ENCODE data around the gene TCF19. TPM values are rescaled to one million over a fixed set of nuclear protein-coding genes. Genes with fewer than 3 reads are reported as not detected.

TCF19 gene
- total RNA-seq, 1 experiment from 2014 or later: 15.0 TPM

DNA sequence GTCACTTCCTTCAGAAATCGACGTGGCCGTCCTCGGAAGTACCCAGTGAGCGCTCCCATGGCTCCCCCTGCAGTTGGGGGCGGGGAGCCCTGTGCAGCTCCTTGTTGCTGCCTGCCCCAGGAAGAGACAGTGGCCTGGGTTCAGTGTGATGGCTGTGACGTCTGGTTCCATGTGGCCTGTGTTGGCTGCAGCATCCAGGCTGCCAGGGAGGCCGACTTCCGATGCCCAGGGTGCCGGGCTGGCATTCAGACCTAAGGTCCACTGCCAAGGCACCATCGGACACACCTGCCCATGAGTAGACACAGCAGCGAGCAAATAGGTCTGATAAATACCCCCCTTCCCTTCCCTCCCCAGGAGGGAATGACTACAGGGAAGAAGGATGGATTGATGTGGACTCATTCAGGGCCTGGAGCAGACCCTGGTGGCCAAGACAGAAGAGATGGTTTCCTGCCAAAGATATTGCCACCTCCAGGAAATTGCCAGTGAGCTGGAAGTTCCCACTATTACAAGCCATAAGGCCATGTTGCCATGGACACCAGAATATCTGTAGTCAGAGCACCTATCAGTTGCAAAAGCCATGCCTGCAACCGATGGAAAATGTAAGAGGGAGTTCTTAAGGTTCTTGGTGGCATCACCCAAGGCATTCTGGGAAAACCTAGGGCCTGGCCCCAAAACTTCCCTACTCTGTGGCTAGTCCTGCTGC, 4.2 kb downstream of the TCF19 start:
- H3T11ph ChIP-seq (ENCODE audit: low read length): no peak overlapping the region
- Mint-ChIP-seq H3K36me3 (ENCODE audit: insufficient read depth in 1 of 3, low read depth in 3 of 3) (peaks cover 37 to 68% (median 58%) of the 10 kb centered on the region in 3 experiments; a peak in 6 of 7 replicates), H3K4me1 (peaks cover 53 to 63% of the 10 kb centered on the region in 2 experiments), H3K27me3 (ENCODE audit: low read depth) (peaks cover 2% of the 10 kb centered on the region; the same call in 1 of the 2 replicates), H3K9me3 (no peaks in the 10 kb centered on the region), H3K27ac (peak overlapping the region in 1 of 3 experiments; percentile 55; a peak in 1 of 7 replicates), H3K4me3 (no peak overlapping the region)
- no peak overlapping the region for H3K23ac ChIP-seq (ENCODE audit: insufficient read length, low read depth, low read length)
- TF ChIP-seq, protein P1, sequence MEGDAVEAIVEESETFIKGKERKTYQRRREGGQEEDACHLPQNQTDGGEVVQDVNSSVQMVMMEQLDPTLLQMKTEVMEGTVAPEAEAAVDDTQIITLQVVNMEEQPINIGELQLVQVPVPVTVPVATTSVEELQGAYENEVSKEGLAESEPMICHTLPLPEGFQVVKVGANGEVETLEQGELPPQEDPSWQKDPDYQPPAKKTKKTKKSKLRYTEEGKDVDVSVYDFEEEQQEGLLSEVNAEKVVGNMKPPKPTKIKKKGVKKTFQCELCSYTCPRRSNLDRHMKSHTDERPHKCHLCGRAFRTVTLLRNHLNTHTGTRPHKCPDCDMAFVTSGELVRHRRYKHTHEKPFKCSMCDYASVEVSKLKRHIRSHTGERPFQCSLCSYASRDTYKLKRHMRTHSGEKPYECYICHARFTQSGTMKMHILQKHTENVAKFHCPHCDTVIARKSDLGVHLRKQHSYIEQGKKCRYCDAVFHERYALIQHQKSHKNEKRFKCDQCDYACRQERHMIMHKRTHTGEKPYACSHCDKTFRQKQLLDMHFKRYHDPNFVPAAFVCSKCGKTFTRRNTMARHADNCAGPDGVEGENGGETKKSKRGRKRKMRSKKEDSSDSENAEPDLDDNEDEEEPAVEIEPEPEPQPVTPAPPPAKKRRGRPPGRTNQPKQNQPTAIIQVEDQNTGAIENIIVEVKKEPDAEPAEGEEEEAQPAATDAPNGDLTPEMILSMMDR (conservative IDR thresholded peaks at IDR 0.05): peak; percentile 38; the same call in 2 of the 3 replicates
- peaks cover 6% of the 10 kb centered on the region; the same call in 1 of the 2 replicates for H3K4me1 ChIP-seq (ENCODE audit: insufficient read depth, low read length)
- no peak overlapping the region for H2AFZ ChIP-seq (ENCODE audit: low read length)
- no peak overlapping the region for H3K9ac ChIP-seq (ENCODE audit: extremely low read depth, insufficient read length, low read length)
- H3K4ac ChIP-seq (ENCODE audit: low read depth, low read length): no peak overlapping the region
- H3K79me1 ChIP-seq (ENCODE audit: insufficient read depth, low read depth, low read length, poor library complexity, severe bottlenecking): no peaks in the 10 kb centered on the region
- H3K27ac ChIP-seq (ENCODE audit: insufficient read length, low read depth, low read length): no peak overlapping the region
- no CpG with 5 or more reads among the region's 13 CpGs for WGBS (ENCODE audit: extremely low coverage, insufficient read length, low lambda C conversion rate)
- H4K91ac ChIP-seq (ENCODE audit: insufficient read length, low read depth, low read length): no peak overlapping the region
- H3K18ac ChIP-seq (ENCODE audit: insufficient read length, low read depth, low read length): no peak overlapping the region
- H4K5ac ChIP-seq (ENCODE audit: insufficient read length, low read depth, low read length): no peak overlapping the region
- H3K23me2 ChIP-seq (ENCODE audit: insufficient read length, low read depth, low read length, poor library complexity, severe bottlenecking): peaks cover 10% of the 10 kb centered on the region
- H3K9me3 ChIP-seq (ENCODE audit: control insufficient read depth, low read depth, low read length): no peaks in the 10 kb centered on the region
- no peak overlapping the region for H2BK5ac ChIP-seq (ENCODE audit: insufficient read length, low read length)
- no peak overlapping the region for H2AK5ac ChIP-seq (ENCODE audit: insufficient read length, low read length)
- no peak overlapping the region for H4K8ac ChIP-seq (replicated peaks; ENCODE audit: insufficient read length, low read depth, low read length)
- no peak overlapping the region for H3K56ac ChIP-seq (ENCODE audit: insufficient read length, low read depth, low read length)
- DNase-seq: peak; percentile 70
- no peak overlapping the region for H3K4me2 ChIP-seq (ENCODE audit: insufficient read depth, insufficient read length, low read length)
- no peaks in the 10 kb centered on the region for H3K27me3 ChIP-seq (ENCODE audit: insufficient read depth, low read length)
- H2BK120ac ChIP-seq (ENCODE audit: low read depth, low read length, poor library complexity, severe bottlenecking): no peak overlapping the region
- no peak overlapping the region for H2BK12ac ChIP-seq (ENCODE audit: insufficient read length, low read depth, low read length)
- H2BK20ac ChIP-seq (ENCODE audit: low read depth, low read length, poor library complexity, severe bottlenecking): no peak overlapping the region
- no peak overlapping the region for H3K14ac ChIP-seq (ENCODE audit: insufficient read depth, low read length)
- H4K20me1 ChIP-seq (ENCODE audit: control insufficient read depth, insufficient read depth, insufficient read length): no peaks in the 10 kb centered on the region
- H3K79me2 ChIP-seq (ENCODE audit: insufficient read depth, low read length): peaks cover 8% of the 10 kb centered on the region; the same call in 1 of the 2 replicates
- H2BK15ac ChIP-seq (ENCODE audit: low read depth, low read length): no peak overlapping the region

All from H9 (cell line).